WTC11 (cell line): ENCODE measurements around the gene AGBL1.

Experiments used
- CREB1 ChIP-seq: sonication (generic); formaldehyde crosslinking; IDR thresholded peaks from 2 replicates; pipeline ENCODE4 v1.8.0; 2023; ENCODE audit warnings: mild to moderate bottlenecking, missing genetic modification reagents
- CTCF ChIP-seq: fragments of 200-600 bp; IDR thresholded peaks from 2 replicates; pipeline ENCODE4 v1.8.0; 2022; ENCODE audit warnings: antibody characterized with exemption
- E2F1 ChIP-seq: sonication (generic); formaldehyde crosslinking; IDR thresholded peaks from 2 replicates; pipeline ENCODE4 v1.8.0; 2022; ENCODE audit warnings: mild to moderate bottlenecking, missing genetic modification reagents
- MAX ChIP-seq: sonication (generic); formaldehyde crosslinking; IDR thresholded peaks from 2 replicates; pipeline ENCODE4 v1.8.0; 2022; ENCODE audit warnings: mild to moderate bottlenecking, missing genetic modification reagents
- NR2C2 ChIP-seq: sonication (generic); formaldehyde crosslinking; IDR thresholded peaks from 2 replicates; pipeline ENCODE4 v1.8.0; 2022; ENCODE audit warnings: mild to moderate bottlenecking, missing genetic modification reagents
- SP1 ChIP-seq: sonication (generic); formaldehyde crosslinking; conservative IDR thresholded peaks from 2 replicates; pipeline ENCODE4 v1.8.1; 2022; ENCODE audit warnings: missing genetic modification reagents
- ZNF263 ChIP-seq: sonication (generic); formaldehyde crosslinking; IDR thresholded peaks from 2 replicates; pipeline ENCODE4 v1.8.1; 2022; ENCODE audit warnings: low read depth, mild to moderate bottlenecking, moderate library complexity, missing genetic modification reagents
- ZNF671 ChIP-seq: fragments of 250-450 bp; sonication (Bioruptor Pico); IDR thresholded peaks from 2 replicates; pipeline ENCODE4 v1.8.0; 2021; ENCODE audit warnings: mild to moderate bottlenecking
- TF ChIP-seq, protein P1 (sequence below): sonication (generic); formaldehyde crosslinking; IDR thresholded peaks from 2 replicates; pipeline ENCODE4 v1.8.0; 2022; ENCODE audit warnings: mild to moderate bottlenecking, missing genetic modification reagents
- TF ChIP-seq, protein P2 (sequence below): sonication (generic); formaldehyde crosslinking; conservative IDR thresholded peaks from 2 replicates; pipeline ENCODE4 v1.8.1; 2022; ENCODE audit warnings: mild to moderate bottlenecking, missing genetic modification reagents
- TF ChIP-seq, protein P3 (sequence below): sonication (generic); formaldehyde crosslinking; IDR thresholded peaks from 2 replicates; pipeline ENCODE4 v1.8.1; 2022; ENCODE audit warnings: low read depth, missing genetic modification reagents, borderline replicate concordance

- TF ChIP-seq CTCF (no peak), E2F1 (no peak), NR2C2 (CRISPR knock-in tag) (no peak), SP1 (CRISPR knock-in tag) (no peak), MAX (CRISPR knock-in tag) (no peak), CREB1 (CRISPR knock-in tag) (no peak), ZNF671 (CRISPR knock-in tag) (no peak), ZNF263 (CRISPR knock-in tag) (no peak)
- TF ChIP-seq, protein P1, sequence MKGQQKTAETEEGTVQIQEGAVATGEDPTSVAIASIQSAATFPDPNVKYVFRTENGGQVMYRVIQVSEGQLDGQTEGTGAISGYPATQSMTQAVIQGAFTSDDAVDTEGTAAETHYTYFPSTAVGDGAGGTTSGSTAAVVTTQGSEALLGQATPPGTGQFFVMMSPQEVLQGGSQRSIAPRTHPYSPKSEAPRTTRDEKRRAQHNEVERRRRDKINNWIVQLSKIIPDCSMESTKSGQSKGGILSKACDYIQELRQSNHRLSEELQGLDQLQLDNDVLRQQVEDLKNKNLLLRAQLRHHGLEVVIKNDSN (CRISPR knock-in tag): no peak
- TF ChIP-seq, protein P2, sequence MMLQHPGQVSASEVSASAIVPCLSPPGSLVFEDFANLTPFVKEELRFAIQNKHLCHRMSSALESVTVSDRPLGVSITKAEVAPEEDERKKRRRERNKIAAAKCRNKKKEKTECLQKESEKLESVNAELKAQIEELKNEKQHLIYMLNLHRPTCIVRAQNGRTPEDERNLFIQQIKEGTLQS (CRISPR knock-in tag): no peak
- TF ChIP-seq, protein P3, sequence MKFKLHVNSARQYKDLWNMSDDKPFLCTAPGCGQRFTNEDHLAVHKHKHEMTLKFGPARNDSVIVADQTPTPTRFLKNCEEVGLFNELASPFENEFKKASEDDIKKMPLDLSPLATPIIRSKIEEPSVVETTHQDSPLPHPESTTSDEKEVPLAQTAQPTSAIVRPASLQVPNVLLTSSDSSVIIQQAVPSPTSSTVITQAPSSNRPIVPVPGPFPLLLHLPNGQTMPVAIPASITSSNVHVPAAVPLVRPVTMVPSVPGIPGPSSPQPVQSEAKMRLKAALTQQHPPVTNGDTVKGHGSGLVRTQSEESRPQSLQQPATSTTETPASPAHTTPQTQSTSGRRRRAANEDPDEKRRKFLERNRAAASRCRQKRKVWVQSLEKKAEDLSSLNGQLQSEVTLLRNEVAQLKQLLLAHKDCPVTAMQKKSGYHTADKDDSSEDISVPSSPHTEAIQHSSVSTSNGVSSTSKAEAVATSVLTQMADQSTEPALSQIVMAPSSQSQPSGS (CRISPR knock-in tag): no peak
These were observed 473.4 kb downstream of the AGBL1 start for GRCh38 chr15:86553108-86553507.
